ENCODE measurements around the gene OR6A2.
A peak's percentile ranks its signal among the peaks of the same experiment; 100 is the strongest.

The OR6A2 gene

GRCh38 chr11:6757373-6757967 lies 42.0 kb downstream of the OR6A2 start:
- FAIRE-seq (peak; percentile 90), DNase-seq (ENCODE audit: insufficient read length, low spot score) (peak; percentile 15)

- FAIRE-seq (no peak), DNase-seq (ENCODE audit: insufficient read length, low spot score) (no peak)
These were observed 43.5 kb downstream of the OR6A2 start for GRCh38 chr11:6755953-6756347.

GRCh38 chr11:6755303-6755952 lies 44.1 kb downstream of the OR6A2 start:
- FAIRE-seq (peak; percentile 96), DNase-seq (ENCODE audit: insufficient read length, low spot score) (peak; percentile 26)

DNA sequence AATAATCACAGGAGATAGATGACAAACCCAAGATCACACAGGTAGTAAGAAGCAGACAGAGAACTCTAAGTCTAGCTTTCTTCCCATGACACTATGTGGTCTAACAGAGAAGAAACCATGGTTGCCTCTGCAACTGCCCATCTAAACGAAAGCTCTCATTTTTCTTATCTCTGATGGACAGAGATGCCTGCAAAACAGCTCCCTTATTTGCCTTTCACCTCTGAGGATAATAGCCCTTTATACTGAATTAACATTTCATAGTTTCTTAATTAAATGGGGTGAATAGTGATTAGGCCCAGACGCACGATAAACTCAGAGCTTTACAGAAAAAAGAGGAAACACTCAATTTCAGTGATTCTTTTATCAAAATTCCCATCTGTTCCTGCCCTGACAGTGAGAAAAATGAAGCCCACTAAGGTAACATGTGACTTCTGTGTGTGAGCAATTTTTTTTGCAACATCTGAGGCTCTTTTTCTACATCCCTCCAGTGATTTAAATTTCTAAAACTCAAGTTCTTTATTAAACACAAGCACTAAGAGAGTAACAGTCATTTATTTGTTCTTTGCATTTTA lies 52.3 kb downstream of the OR6A2 start:
- peak; percentile 82 for FAIRE-seq
- DNase-seq (ENCODE audit: insufficient read length, low spot score): no peak

DNA sequence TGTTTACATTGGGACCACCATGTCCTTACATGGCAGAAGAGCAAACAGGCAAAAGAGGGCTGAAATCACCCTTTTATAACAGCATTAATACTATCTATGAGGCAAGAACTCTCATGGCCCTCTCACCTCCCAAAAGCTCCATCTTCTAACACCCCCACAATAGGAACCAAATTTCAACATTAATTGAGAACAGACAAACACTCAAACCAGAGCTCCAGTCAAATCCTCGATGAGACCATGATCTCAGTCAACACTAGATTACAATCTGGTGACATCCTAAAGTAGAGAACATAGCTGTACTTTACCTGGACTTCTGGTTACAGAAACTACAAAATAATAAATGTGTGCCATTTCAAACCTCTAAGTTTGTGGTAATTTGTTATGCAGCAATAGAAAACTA lies 52.9 kb downstream of the OR6A2 start:
- FAIRE-seq (no peak), DNase-seq (ENCODE audit: insufficient read length, low spot score) (no peak)

- FAIRE-seq: peak; percentile 98
- DNase-seq (ENCODE audit: insufficient read length, low spot score): peak; percentile 35
These were observed 53.3 kb downstream of the OR6A2 start for GRCh38 chr11:6746086-6746618.

DNA sequence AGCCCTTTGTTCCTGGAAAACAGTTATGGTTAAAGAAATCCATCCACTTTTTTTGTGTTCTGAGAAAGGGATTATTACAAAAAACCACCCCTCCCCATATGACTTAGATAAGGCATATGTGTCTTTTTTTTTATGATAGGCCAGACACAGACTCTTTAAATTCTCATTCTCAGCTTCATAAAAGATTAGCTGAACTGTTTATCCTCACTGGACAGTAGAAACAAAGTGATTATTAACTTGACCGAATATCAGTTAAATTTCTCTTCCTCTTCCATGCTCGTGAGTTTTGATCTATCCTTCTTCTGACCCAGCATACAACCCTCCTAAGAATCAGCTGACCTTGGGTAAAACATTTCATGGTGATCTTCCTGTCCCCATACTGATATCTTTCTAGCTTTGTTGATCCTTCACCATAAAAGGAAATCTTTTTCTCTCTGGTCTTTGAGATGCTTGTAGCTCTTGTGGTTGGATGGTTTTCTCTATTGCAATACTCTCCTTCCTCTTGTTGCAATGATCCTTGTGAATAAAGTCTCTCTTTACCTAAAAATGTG lies 53.9 kb downstream of the OR6A2 start:
- FAIRE-seq: no peak
- peak; percentile 12 for DNase-seq (ENCODE audit: insufficient read length, low spot score)

GRCh38 chr11:6745018-6745417 lies 54.5 kb downstream of the OR6A2 start:
- FAIRE-seq (no peak), DNase-seq (ENCODE audit: insufficient read length, low spot score) (no peak)

GRCh38 chr11:6742260-6742659 lies 57.2 kb downstream of the OR6A2 start:
- DNase-seq (ENCODE audit: insufficient read length, low spot score) (no peak), FAIRE-seq (no peak)

Measured in GM19239 (cell line).